PC-9 (cell line): ENCODE data around the gene XXYLT1.

Experiments used
- EZH2 ChIP-seq: fragments of 200-600 bp; sonication (generic); IDR thresholded peaks from 2 replicates; pipeline ENCODE4 v1.8.0; 2017; ENCODE audit warnings: antibody characterized with exemption, low read depth
- TF ChIP-seq, protein P1 (sequence below): fragments of 200-600 bp; sonication (generic); conservative IDR thresholded peaks from 2 replicates; pipeline ENCODE4 v1.6.1; 2017; ENCODE audit warnings: mixed run types, antibody characterized with exemption, mild to moderate bottlenecking, moderate library complexity

DNA sequence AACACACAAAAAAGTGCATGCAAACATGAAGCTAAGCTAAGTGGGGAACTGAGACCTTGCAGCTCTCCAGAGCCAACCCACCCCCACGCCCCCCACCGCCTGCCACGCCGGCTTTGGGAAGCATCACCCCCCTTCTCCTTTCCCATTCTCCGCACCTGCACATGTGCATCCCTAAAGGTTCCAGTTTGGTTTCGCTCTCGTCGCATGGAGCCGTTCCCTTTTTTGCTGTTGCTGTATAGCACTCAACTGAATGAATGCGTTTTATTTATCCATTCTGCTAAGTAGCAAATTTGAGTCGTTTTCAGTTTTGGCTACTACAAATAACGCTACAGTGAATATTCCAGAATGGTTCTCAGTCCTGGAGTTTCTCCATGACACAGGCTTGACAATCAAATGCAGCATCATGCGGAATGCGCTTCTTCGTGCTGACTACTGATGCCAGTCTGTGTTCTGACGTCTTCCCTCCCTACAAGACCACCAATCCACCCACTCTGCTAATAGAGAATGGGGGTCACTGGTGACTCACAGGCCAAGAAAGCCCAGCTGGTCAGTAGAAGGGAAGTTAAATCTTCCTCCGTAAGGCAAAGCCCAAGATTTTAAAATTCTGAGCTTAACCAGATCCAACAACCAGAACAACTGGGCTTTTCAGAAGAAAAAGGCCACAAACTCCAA is 115.3 kb downstream of the XXYLT1 start:
- TF ChIP-seq EZH2 = no peak
- TF ChIP-seq, protein P1, sequence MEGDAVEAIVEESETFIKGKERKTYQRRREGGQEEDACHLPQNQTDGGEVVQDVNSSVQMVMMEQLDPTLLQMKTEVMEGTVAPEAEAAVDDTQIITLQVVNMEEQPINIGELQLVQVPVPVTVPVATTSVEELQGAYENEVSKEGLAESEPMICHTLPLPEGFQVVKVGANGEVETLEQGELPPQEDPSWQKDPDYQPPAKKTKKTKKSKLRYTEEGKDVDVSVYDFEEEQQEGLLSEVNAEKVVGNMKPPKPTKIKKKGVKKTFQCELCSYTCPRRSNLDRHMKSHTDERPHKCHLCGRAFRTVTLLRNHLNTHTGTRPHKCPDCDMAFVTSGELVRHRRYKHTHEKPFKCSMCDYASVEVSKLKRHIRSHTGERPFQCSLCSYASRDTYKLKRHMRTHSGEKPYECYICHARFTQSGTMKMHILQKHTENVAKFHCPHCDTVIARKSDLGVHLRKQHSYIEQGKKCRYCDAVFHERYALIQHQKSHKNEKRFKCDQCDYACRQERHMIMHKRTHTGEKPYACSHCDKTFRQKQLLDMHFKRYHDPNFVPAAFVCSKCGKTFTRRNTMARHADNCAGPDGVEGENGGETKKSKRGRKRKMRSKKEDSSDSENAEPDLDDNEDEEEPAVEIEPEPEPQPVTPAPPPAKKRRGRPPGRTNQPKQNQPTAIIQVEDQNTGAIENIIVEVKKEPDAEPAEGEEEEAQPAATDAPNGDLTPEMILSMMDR = no peak
